Activated T-cell treated with anti-CD3 and anti-CD28 coated beads, Interleukin-2, amount 50 U/mL, for 48 hours (primary cell): ENCODE results near the gene TSGA10IP.

ENCODE experiments used
- DNase-seq, 2 experiments: peaks; one replicate each; pipeline ENCODE4 v3.0.0-alpha.2; 2020

TSGA10IP gene

GRCh38 chr11:65918211-65919140 lies 26.8 kb upstream of the TSGA10IP start, which contains the start of gene C11orf68:
Gene C11orf68 (minus strand): TSS chr11:65919062. CDS start chr11:65919031, 31 bp downstream.
- DNase-seq: no peak

GRCh38 chr11:65919141-65919572 lies 26.1 kb upstream of the TSGA10IP start, which contains the start of gene DRAP1:
Gene DRAP1 (plus strand): TSS chr11:65919426. CDS start chr11:65919502, 76 bp downstream.
- DNase-seq: peak; percentile 98 to 99

GRCh38 chr11:65919573-65920371 lies 25.5 kb upstream of the TSGA10IP start:
- peak in 1 of 2 experiments; percentile 77 for DNase-seq

- no peak for DNase-seq
Observed at GRCh38 chr11:65920372-65920802, 24.9 kb upstream of the TSGA10IP start.

- no peak for DNase-seq
Observed at GRCh38 chr11:65921033-65921555, 24.2 kb upstream of the TSGA10IP start.

- no peak for DNase-seq
Observed at GRCh38 chr11:65921876-65922275, 23.4 kb upstream of the TSGA10IP start.

- DNase-seq: no peak
Observed at GRCh38 chr11:65922565-65922964, 22.7 kb upstream of the TSGA10IP start.

- no peak for DNase-seq
Observed at GRCh38 chr11:65925397-65925796, 19.9 kb upstream of the TSGA10IP start.

- peak; percentile 76 to 79 for DNase-seq
Observed at GRCh38 chr11:65927904-65928397, 17.3 kb upstream of the TSGA10IP start.

- DNase-seq: no peak
Observed at GRCh38 chr11:65928667-65929066, 16.6 kb upstream of the TSGA10IP start.

GRCh38 chr11:65931773-65932557 lies 13.3 kb upstream of the TSGA10IP start:
- no peak for DNase-seq

GRCh38 chr11:65932558-65932919 lies 12.7 kb upstream of the TSGA10IP start:
- DNase-seq: no peak

- no peak for DNase-seq
Observed at GRCh38 chr11:65934014-65934413, 11.3 kb upstream of the TSGA10IP start.

GRCh38 chr11:65937766-65938165 lies 7.5 kb upstream of the TSGA10IP start:
- DNase-seq: no peak

- DNase-seq: no peak
Observed at GRCh38 chr11:65941720-65942310, 3.5 kb upstream of the TSGA10IP start.

- no peak for DNase-seq
Observed at GRCh38 chr11:65942531-65942930, 2.7 kb upstream of the TSGA10IP start.

- DNase-seq: no peak
Observed at GRCh38 chr11:65944191-65944590, 1.1 kb upstream of the TSGA10IP start.

- no peak for DNase-seq
Observed at GRCh38 chr11:65944767-65945166, 513 bp upstream of the TSGA10IP start.

GRCh38 chr11:65945941-65946558 lies 770 bp downstream of the TSGA10IP start:
- DNase-seq: no peak

GRCh38 chr11:65946655-65947054 lies 1.4 kb downstream of the TSGA10IP start:
- no peak for DNase-seq

- no peak for DNase-seq
Observed at GRCh38 chr11:65947133-65947532, 1.9 kb downstream of the TSGA10IP start.
